Measurements from ENCODE around the gene PRKCH.

Gene PRKCH

GRCh38 chr14:61472801-61473376 lies 151.5 kb downstream of the PRKCH start:
- no peak overlapping the region for H3K4me3 ChIP-seq (replicated peaks; ENCODE audit: insufficient read depth, low read length)
- TF ChIP-seq SPI1 (IDR thresholded peaks at IDR 0.05; ENCODE audit: borderline replicate concordance, low read depth) (no peak), REST (IDR thresholded peaks at IDR 0.05; ENCODE audit: insufficient replicate concordance, low read depth) (no peak), GABPA (IDR thresholded peaks at IDR 0.05; ENCODE audit: low read depth) (no peak), POLR2AphosphoS5 (IDR thresholded peaks at IDR 0.05; ENCODE audit: low read depth) (no peak)
- TF ChIP-seq, protein P1, sequence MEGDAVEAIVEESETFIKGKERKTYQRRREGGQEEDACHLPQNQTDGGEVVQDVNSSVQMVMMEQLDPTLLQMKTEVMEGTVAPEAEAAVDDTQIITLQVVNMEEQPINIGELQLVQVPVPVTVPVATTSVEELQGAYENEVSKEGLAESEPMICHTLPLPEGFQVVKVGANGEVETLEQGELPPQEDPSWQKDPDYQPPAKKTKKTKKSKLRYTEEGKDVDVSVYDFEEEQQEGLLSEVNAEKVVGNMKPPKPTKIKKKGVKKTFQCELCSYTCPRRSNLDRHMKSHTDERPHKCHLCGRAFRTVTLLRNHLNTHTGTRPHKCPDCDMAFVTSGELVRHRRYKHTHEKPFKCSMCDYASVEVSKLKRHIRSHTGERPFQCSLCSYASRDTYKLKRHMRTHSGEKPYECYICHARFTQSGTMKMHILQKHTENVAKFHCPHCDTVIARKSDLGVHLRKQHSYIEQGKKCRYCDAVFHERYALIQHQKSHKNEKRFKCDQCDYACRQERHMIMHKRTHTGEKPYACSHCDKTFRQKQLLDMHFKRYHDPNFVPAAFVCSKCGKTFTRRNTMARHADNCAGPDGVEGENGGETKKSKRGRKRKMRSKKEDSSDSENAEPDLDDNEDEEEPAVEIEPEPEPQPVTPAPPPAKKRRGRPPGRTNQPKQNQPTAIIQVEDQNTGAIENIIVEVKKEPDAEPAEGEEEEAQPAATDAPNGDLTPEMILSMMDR (IDR thresholded peaks at IDR 0.05; ENCODE audit: insufficient read depth, low read length): no peak
- no peak overlapping the region for H3K27ac ChIP-seq (replicated peaks)
- no peak for DNase-seq (ENCODE audit: low read depth in 1 of 2, low spot score in 1 of 2)
- no peaks in the 10 kb centered on the region for H3K27me3 ChIP-seq (ENCODE audit: insufficient read depth, poor library complexity, severe bottlenecking)

GRCh38 chr14:61474015-61474414 lies 152.6 kb downstream of the PRKCH start:
- Histone ChIP-seq H3K4me3 (replicated peaks; ENCODE audit: insufficient read depth, low read length) (no peak overlapping the region), H3K27me3 (ENCODE audit: insufficient read depth, poor library complexity, severe bottlenecking) (no peaks in the 10 kb centered on the region), H3K27ac (replicated peaks) (no peak overlapping the region)
- DNase-seq (ENCODE audit: low read depth in 1 of 2, low spot score in 1 of 2): no peak
- peak; percentile 25; the same call in 1 of the 2 replicates for TF ChIP-seq SPI1 (IDR thresholded peaks at IDR 0.05; ENCODE audit: borderline replicate concordance, low read depth)
- TF ChIP-seq, protein P1 (IDR thresholded peaks at IDR 0.05; ENCODE audit: insufficient read depth, low read length): no peak

DNA sequence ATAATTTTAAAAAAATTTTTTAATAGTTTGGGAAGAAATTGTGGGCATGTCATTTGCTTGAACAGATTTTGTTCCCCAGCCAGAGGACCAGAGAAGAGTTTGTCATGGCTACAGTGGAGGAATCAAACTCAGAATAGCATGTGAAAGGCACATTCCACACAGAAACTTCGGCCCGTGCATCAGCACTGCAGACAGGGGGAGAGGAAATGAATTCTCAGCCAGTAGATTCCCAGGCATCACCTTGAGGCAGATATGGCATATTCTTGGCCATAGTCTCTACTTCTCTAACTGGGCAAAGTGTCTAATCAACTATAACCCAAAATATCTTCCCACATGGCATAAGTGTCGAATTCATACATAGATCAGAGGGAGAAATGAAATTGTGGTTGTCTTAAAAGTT lies 153.3 kb downstream of the PRKCH start:
- no peak overlapping the region for H3K4me3 ChIP-seq (replicated peaks; ENCODE audit: insufficient read depth, low read length)
- no peak for TF ChIP-seq POLR2AphosphoS5 (IDR thresholded peaks at IDR 0.05; ENCODE audit: low read depth)
- TF ChIP-seq GABPA (IDR thresholded peaks at IDR 0.05; ENCODE audit: low read depth): no peak
- TF ChIP-seq SPI1 (IDR thresholded peaks at IDR 0.05; ENCODE audit: borderline replicate concordance, low read depth): no peak
- TF ChIP-seq, protein P1 (IDR thresholded peaks at IDR 0.05; ENCODE audit: insufficient read depth, low read length): no peak
- no peak for TF ChIP-seq REST (IDR thresholded peaks at IDR 0.05; ENCODE audit: insufficient replicate concordance, low read depth)
- DNase-seq (ENCODE audit: low read depth in 1 of 2, low spot score in 1 of 2): no peak
- peak overlapping the region; percentile 95 for H3K27ac ChIP-seq (replicated peaks)
- no peaks in the 10 kb centered on the region for H3K27me3 ChIP-seq (ENCODE audit: insufficient read depth, poor library complexity, severe bottlenecking)

DNA sequence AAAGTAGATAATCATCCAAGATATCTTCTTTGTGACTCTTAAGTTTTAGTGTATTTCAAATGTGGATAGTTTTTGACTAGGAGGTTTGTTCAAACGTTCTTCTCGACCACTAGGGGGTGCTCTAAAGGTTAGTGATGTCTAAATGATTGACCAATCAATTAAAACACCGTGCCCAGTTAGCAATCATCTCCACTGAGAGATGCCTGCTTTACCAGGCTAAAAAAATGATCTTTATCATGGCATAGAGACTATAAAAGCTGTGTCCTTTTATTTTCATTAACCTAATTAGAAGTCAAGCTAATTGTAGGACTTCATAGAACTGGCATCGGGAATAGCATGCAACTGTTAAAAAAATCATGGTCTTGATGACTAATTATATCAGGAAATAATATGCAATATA lies 153.9 kb downstream of the PRKCH start:
- TF ChIP-seq, protein P1 (IDR thresholded peaks at IDR 0.05; ENCODE audit: insufficient read depth, low read length): peak; percentile 31
- no peak for TF ChIP-seq REST (IDR thresholded peaks at IDR 0.05; ENCODE audit: insufficient replicate concordance, low read depth)
- TF ChIP-seq SPI1 (IDR thresholded peaks at IDR 0.05; ENCODE audit: borderline replicate concordance, low read depth): no peak
- TF ChIP-seq POLR2AphosphoS5 (IDR thresholded peaks at IDR 0.05; ENCODE audit: low read depth): no peak
- DNase-seq (ENCODE audit: low read depth in 1 of 2, low spot score in 1 of 2): peak; percentile 58
- H3K27ac ChIP-seq (replicated peaks): peak overlapping the region; percentile 95
- no peaks in the 10 kb centered on the region for H3K27me3 ChIP-seq (ENCODE audit: insufficient read depth, poor library complexity, severe bottlenecking)
- H3K4me3 ChIP-seq (replicated peaks; ENCODE audit: insufficient read depth, low read length): no peak overlapping the region
